ENCODE results near the gene ARHGAP23.

Gene ARHGAP23

DNA sequence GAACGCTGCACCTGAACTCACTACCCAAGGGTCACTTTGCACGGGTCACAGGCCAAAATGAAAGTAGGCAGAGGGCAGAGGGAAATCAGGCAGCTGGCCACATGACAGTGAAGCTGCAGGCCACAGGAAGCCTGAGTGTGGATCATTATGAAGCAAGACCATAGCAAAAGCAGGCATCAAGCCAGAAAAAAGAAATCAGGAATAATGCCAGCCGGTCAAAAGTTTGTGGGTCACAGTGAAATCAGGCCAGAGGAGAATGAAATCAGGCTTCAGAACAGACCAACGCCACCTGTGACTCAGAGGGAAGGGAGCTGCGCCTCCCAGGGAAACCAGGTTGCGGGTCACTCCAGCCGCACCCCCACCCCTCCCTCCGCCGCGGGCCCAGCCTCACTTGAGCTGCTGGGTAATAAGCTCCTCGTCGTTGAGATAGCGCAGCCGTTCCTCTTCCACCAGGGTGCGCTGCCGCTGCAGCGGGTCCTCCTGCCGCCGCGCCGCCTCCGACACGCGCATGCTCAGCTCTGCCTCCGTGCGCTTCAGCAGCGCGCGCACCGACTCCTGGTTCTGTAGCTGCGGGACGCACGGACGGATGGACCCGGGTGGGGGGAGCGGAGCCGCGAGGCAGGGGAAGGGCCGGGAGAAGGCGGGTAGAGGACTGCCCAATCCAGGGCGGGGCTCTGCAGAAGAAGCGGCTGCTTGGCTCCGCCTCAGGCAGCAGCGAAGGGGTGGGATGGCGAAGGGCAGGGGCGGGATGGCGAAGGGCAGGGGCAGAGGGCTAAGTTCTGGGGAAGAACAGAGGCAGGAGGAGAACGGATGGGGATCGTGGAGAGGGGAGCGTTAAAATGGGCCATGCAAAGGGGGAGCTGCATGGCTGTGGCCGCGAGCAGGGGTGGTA is 129.8 kb downstream of the ARHGAP23 start:
- H3K4me3 ChIP-seq (ENCODE audit: low read depth, low read length) = peak overlapping the region; percentile 41
- peak; percentile 59 for DNase-seq (ENCODE audit: low read depth)

DNA sequence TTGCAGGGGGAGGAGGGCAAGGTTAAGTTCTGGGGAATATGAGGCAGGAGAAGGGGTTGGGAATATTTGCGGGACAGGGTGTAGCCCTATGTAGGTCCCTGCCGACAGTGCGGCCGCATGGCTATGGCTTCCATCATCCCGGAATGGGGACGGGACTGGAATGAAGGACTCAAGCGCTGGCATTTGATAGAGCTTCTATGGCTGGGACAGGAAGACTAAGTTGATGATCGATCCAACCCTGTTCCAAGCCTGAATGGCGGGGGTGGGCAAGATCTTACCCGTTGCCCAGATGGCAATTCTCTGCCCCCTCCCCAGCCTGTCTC is 130.4 kb downstream of the ARHGAP23 start:
- no peak for DNase-seq (ENCODE audit: low read depth)
- peak overlapping the region; percentile 41 for H3K4me3 ChIP-seq (ENCODE audit: low read depth, low read length)

DNA sequence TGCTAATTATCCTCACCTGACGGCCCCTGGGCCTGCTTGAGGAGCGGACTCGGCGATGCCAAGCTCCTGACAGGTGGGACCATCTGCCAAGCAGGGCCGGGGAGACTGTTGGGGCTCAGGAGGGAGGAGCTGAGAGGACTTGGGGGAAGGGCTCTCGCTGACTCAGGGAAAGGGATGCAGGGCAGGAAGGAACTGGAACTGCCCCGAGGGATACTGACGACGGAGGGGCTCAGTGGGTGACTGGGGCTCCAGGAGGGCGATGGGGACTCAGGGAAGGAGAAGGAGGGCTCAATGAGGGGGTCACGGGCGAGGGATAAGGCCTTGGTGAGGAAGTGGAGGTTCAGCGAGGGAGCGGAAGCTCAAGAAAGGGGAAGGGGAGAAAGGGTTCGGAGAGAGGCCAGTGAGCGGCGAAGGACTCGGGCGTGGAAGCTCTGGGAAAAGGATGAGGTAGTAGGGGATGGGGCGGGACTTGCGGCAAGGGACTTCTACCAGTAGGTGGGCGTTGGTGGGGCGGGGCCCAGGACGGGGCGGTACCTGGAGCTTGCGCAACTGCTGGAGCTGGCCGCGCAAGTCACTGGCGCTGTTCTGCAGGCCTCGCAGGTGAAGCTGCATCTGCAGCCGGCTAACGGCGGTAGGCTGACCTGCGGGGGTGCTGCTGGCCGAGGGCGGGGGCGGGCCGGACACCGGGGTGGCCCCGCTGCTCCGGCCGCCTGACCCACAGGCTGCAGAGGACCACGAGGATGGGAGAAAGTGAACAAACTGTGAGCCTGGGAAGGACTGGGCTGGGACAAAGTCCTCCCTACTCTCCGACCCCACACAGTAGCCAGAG is 131.0 kb downstream of the ARHGAP23 start:
- no peak overlapping the region for H3K4me3 ChIP-seq (ENCODE audit: low read depth, low read length)
- peak; percentile 25 for DNase-seq (ENCODE audit: low read depth)

DNA sequence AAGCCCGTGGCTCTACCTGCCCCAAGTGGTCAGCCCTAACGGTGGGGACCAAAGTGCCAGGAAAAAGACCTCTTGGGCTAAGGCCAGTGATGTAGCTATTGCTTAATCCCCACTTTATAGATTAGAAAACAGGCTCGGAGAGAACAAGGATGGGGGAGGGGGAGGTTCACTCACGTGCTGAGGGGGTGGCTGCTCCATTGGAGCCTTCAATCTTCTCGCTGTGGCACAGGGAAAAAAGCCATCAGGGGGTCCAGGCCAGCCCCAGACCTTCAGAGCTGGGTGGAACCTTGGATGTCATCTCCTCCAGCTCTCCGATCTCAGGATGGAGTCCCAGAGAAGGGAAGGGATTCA is 131.6 kb downstream of the ARHGAP23 start:
- H3K4me3 ChIP-seq (ENCODE audit: low read depth, low read length) = no peak overlapping the region
- DNase-seq (ENCODE audit: low read depth) = no peak

DNA sequence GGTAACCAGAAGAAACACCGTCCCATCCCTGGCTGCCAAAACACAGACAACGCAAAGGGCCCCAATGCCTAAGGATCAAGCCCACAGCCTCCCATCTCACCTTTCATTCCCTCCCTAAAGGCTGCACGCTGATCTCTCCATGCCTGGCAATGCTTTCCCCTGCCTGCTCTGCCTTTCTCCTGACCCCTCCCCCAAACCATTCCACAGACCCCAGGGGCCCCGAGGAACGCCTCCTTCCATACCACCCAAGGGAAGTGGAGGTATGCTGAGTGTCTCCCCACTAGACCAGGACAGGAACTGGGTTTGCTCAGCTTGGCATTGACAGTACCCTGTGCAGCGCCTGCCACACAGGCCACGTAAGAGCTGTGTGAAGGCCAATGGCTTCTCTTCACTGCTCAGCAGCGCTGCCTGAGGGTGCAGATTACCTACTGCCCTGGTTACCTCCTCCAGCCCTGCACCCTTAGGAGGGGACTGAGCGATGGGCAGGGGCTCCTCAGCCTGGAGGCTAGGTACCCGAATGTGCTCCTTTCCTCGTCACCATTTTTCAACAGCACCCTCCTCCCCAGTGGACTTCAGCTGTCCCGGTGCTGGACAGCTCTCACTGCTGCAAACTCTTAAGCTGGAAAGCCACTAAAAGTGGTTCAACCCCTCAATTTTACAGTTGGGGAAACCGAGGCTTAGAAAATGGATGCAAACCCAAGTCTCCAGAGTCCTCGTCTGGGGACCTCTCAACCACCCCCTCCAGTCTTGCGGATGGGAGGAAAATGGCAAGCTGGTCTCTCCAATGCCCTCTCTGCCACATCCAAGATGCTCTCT is 132.4 kb downstream of the ARHGAP23 start:
- no peak overlapping the region for H3K4me3 ChIP-seq (ENCODE audit: low read depth, low read length)
- no peak for DNase-seq (ENCODE audit: low read depth)

DNA sequence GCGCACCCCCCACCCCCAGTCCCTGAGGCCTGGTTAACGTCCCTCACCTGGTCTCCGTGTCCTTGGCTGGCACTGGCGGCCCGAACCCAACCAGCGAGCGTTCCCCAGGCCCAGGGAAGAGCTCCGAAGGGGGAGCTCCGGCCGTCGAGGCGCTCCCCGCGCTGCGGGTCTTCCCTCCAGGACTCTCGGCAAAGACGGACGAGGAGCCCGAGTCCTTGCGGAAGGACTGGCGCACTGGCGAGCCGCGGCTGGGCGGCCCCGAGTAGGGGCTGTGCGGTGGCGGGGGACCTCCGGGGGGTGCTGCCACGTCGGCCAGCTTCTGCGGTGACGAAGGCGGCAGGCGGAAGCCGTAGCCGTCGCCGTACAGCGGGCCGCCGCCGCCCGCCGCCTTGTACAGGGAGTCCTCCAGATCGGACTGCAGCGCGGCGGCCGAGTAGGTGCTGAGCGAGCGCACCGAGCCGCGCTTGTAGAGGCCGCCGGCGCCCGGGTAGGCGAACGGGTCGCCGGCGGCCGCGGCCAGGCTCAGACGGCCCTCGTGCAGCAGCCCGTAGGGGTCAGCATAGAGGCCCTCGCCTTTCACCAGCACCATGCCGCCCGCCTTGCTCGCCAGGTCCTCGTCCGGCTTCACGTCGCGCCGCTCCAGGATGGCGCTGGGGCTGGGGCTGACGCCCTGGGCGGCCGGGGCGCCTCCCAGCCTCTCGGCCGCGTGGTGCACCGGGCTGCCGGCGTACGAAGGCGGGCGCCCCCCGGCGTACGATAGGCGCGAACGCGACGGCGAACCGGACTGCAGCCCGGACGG is 133.4 kb downstream of the ARHGAP23 start:
- no peak overlapping the region for H3K4me3 ChIP-seq (ENCODE audit: low read depth, low read length)
- DNase-seq (ENCODE audit: low read depth) = no peak
